Liver (tissue), 9 donors: ENCODE measurements around the gene SHBG. TPM values are rescaled to one million over a fixed set of nuclear protein-coding genes. Genes with fewer than 3 reads are reported as not detected.

Source experiments
- DNase-seq: peaks from one replicate; pipeline ENCODE4 v3.0.0-alpha.2; 2017; ENCODE audit warnings: low spot score
- H3K27ac ChIP-seq, 2 donors: one replicate each; pipeline ENCODE4 v1.7.0; 2013; ENCODE audit warnings: inconsistent platforms in 2 of 2, low read length in 2 of 2, control low read depth in 1 of 2, low read depth in 1 of 2, mild to moderate bottlenecking in 1 of 2
- H3K27me3 ChIP-seq, 4 donors: one replicate each; pipeline versions ENCODE4 v1.6.1 to v1.7.0; 2013; ENCODE audit warnings: low read length in 3 of 4, inconsistent platforms in 1 of 4, mild to moderate bottlenecking in 1 of 4, moderate library complexity in 1 of 4; ENCODE audit not compliant: control insufficient read depth in 4 of 4, insufficient read depth in 4 of 4
- H3K36me3 ChIP-seq, 4 donors: one replicate each; pipeline versions ENCODE4 v1.6.1 to v1.7.0; 2013; ENCODE audit warnings: low read length in 3 of 4, mild to moderate bottlenecking in 3 of 4, low read depth in 1 of 4, moderate library complexity in 1 of 4; ENCODE audit not compliant: control insufficient read depth in 4 of 4, insufficient read depth in 3 of 4
- H3K4me1 ChIP-seq, 4 donors: one replicate each; pipeline versions ENCODE4 v1.6.1 to v1.7.0; 2013; ENCODE audit warnings: low read length in 3 of 4, mild to moderate bottlenecking in 3 of 4, moderate library complexity in 1 of 4; ENCODE audit not compliant: control insufficient read depth in 4 of 4, insufficient read depth in 4 of 4
- H3K4me3 ChIP-seq, 3 donors: one replicate each; pipeline versions ENCODE4 v1.6.1 to v1.7.0; 2013; ENCODE audit warnings: low read length in 3 of 3, control low read depth in 1 of 3, low read depth in 1 of 3, mild to moderate bottlenecking in 1 of 3
- H3K9ac ChIP-seq, 2 donors: one replicate each; pipeline ENCODE4 v1.7.0; 2013; ENCODE audit warnings: low read length in 2 of 2, mild to moderate bottlenecking in 2 of 2, moderate library complexity in 2 of 2, control low read depth in 1 of 2, low read depth in 1 of 2
- H3K9me3 ChIP-seq, 4 donors: one replicate each; pipeline versions ENCODE4 v1.6.1 to v1.7.0; 2013; ENCODE audit warnings: low read length in 3 of 4; ENCODE audit not compliant: control insufficient read depth in 4 of 4
- EGR1 ChIP-seq, 2 donors: IDR thresholded peaks; 2 replicates each; pipeline ENCODE4 v1.6.1; 2016 to 2018; ENCODE audit warnings: antibody characterized with exemption in 2 of 2, low read depth in 2 of 2
- FOXA1 ChIP-seq: IDR thresholded peaks from 2 replicates; pipeline ENCODE4 v1.6.1; 2016; ENCODE audit warnings: antibody characterized with exemption
- FOXA2 ChIP-seq: IDR thresholded peaks from 2 replicates; pipeline ENCODE4 v1.6.1; 2016; ENCODE audit warnings: antibody characterized with exemption
- GABPA ChIP-seq, 2 donors: IDR thresholded peaks in 1 of 2; conservative IDR thresholded peaks in 1 of 2; 2 replicates each; pipeline ENCODE4 v1.6.1; 2016; ENCODE audit warnings: antibody characterized with exemption in 2 of 2, mild to moderate bottlenecking in 1 of 2, moderate library complexity in 1 of 2
- HNF4G ChIP-seq: IDR thresholded peaks from 2 replicates; pipeline ENCODE4 v1.6.1; 2016; ENCODE audit warnings: antibody characterized with exemption
- JUND ChIP-seq, 2 donors: IDR thresholded peaks; 2 replicates each; pipeline ENCODE4 v1.6.1; 2016; ENCODE audit warnings: antibody characterized with exemption in 2 of 2
- MAX ChIP-seq: IDR thresholded peaks from 2 replicates; pipeline ENCODE4 v1.6.1; 2016; ENCODE audit warnings: antibody characterized with exemption
- NR2F2 ChIP-seq: IDR thresholded peaks from 2 replicates; pipeline ENCODE4 v1.6.1; 2016; ENCODE audit warnings: antibody characterized with exemption
- RAD21 ChIP-seq, 2 donors: IDR thresholded peaks; 2 replicates each; pipeline ENCODE4 v1.6.1; 2016; ENCODE audit warnings: antibody characterized with exemption in 2 of 2, mild to moderate bottlenecking in 2 of 2
- REST ChIP-seq: IDR thresholded peaks from 2 replicates; pipeline ENCODE4 v1.6.1; 2016; ENCODE audit warnings: antibody characterized with exemption, mild to moderate bottlenecking
- RXRA ChIP-seq, 2 donors: IDR thresholded peaks; 2 replicates each; pipeline ENCODE4 v1.6.1; 2017 to 2018; ENCODE audit warnings: antibody characterized with exemption in 2 of 2, mild to moderate bottlenecking in 1 of 2
- TAF1 ChIP-seq: conservative IDR thresholded peaks from 2 replicates; pipeline ENCODE4 v1.6.1; 2016; ENCODE audit warnings: antibody characterized with exemption, mild to moderate bottlenecking
- WGBS: extraction: QIAGEN DNeasy Blood & Tissue Kit; methylation state at CpG from one replicate; pipeline ENCODE4 v1.1.7; 2013; 5-methylcytosine and 5-hydroxymethylcytosine counted together
- polyA plus RNA-seq, 2 donors: library from polyadenylated mRNA; stranded (reverse) in 1 of 2; unstranded in 1 of 2; fragments of 200-250 nt in 1 of 2; fragments of >200 nt in 1 of 2; fragmentation: Nextera tagmentation in 1 of 2; extraction: Ambion mirVana in 1 of 2; gene quantifications; one replicate each; pipeline versions ENCODE4 v1.2.1 to v1.2.3, GENCODE V29; 2013 to 2015
- total RNA-seq, 2 donors: library from RNA; depleted of rRNA; stranded (reverse); fragments of >200 nt; gene quantifications; one replicate each; pipeline ENCODE4 v1.2.3, GENCODE V29; 2014
- TF ChIP-seq, protein P1 (sequence below): fragments of 150-350 bp; IDR thresholded peaks from 2 replicates; pipeline ENCODE4 v1.5.1; 2017; ENCODE audit warnings: improper control_type of control experiment, low read depth, low read length; ENCODE audit not compliant: missing input control
- TF ChIP-seq, protein P2 (sequence below): IDR thresholded peaks from 2 replicates; pipeline ENCODE4 v1.6.1; 2016; ENCODE audit warnings: antibody characterized with exemption
- donor health status: healthy.
- donor health status: healthy.
- donor health status: healthy.
- donor health status: healthy.
- donor health status: healthy.

Gene SHBG
- total and polyA plus RNA-seq, 4 donors: 3.5 to 61.6 (median 22.2) TPM

DNA sequence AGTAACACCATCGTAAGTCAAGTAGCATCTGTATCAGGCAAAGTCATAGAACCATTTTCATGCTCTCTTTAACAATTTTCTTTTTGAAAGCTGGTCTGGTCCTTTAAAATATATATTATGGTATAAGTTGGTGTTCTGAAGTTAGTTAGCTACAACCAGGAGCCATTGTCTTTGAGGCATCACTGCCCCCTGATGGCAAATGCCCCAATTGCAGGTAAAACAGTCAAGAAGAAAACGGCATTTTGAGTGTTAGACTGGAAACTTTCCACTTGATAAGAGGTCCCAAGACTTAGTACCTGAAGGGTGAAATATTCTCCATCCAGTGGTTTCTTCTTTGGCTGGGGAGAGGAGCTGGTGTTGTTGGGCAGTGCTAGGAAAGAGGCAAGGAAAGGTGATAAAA is 43.3 kb downstream of the SHBG start:
- peak; percentile 76 for DNase-seq
- no peak overlapping the region for H3K27ac ChIP-seq
- peaks cover 18 to 63% (median 41%) of the 10 kb centered on the region in 4 donors for H3K36me3 ChIP-seq
- H3K4me1 ChIP-seq: no peaks in the 10 kb centered on the region
- WGBS: 97% methylated on average over 2 of the region's 2 CpGs
- H3K27me3 ChIP-seq: no peaks in the 10 kb centered on the region
- peak; percentile 47 for TF ChIP-seq RAD21 (IDR thresholded peaks at IDR 0.05)
- TF ChIP-seq, protein P1, sequence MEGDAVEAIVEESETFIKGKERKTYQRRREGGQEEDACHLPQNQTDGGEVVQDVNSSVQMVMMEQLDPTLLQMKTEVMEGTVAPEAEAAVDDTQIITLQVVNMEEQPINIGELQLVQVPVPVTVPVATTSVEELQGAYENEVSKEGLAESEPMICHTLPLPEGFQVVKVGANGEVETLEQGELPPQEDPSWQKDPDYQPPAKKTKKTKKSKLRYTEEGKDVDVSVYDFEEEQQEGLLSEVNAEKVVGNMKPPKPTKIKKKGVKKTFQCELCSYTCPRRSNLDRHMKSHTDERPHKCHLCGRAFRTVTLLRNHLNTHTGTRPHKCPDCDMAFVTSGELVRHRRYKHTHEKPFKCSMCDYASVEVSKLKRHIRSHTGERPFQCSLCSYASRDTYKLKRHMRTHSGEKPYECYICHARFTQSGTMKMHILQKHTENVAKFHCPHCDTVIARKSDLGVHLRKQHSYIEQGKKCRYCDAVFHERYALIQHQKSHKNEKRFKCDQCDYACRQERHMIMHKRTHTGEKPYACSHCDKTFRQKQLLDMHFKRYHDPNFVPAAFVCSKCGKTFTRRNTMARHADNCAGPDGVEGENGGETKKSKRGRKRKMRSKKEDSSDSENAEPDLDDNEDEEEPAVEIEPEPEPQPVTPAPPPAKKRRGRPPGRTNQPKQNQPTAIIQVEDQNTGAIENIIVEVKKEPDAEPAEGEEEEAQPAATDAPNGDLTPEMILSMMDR: peak; percentile 20
- TF ChIP-seq, protein P2, sequence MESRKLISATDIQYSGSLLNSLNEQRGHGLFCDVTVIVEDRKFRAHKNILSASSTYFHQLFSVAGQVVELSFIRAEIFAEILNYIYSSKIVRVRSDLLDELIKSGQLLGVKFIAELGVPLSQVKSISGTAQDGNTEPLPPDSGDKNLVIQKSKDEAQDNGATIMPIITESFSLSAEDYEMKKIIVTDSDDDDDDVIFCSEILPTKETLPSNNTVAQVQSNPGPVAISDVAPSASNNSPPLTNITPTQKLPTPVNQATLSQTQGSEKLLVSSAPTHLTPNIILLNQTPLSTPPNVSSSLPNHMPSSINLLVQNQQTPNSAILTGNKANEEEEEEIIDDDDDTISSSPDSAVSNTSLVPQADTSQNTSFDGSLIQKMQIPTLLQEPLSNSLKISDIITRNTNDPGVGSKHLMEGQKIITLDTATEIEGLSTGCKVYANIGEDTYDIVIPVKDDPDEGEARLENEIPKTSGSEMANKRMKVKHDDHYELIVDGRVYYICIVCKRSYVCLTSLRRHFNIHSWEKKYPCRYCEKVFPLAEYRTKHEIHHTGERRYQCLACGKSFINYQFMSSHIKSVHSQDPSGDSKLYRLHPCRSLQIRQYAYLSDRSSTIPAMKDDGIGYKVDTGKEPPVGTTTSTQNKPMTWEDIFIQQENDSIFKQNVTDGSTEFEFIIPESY: no peak
- peaks cover 4 to 10% (median 5%) of the 10 kb centered on the region in 4 donors for H3K9me3 ChIP-seq
- no peak overlapping the region for H3K9ac ChIP-seq
- no peak overlapping the region for H3K4me3 ChIP-seq

DNA sequence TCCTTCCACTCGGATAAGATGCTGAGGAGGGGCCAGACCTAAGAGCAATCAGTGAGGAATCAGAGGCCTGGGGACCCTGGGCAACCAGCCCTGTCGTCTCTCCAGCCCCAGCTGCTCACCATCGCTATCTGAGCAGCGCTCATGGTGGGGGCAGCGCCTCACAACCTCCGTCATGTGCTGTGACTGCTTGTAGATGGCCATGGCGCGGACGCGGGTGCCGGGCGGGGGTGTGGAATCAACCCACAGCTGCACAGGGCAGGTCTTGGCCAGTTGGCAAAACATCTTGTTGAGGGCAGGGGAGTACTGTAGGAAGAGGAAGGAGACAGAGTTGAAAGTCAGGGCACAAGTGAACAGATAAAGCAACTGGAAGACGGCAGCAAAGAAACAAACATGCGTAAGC is 45.0 kb downstream of the SHBG start:
- peaks cover 4 to 10% (median 5%) of the 10 kb centered on the region in 4 donors for H3K9me3 ChIP-seq
- H3K27ac ChIP-seq: no peak overlapping the region
- H3K4me1 ChIP-seq: no peaks in the 10 kb centered on the region
- peaks cover 18 to 48% (median 32%) of the 10 kb centered on the region in 4 donors for H3K36me3 ChIP-seq
- 95% methylated on average over 14 of the region's 14 CpGs for WGBS
- no peak overlapping the region for H3K9ac ChIP-seq
- H3K4me3 ChIP-seq: no peak overlapping the region
- H3K27me3 ChIP-seq: no peaks in the 10 kb centered on the region
- DNase-seq: no peak
- no peak for TF ChIP-seq MAX

- H3K9ac ChIP-seq: no peak overlapping the region
- H3K36me3 ChIP-seq: peaks cover 12 to 37% (median 26%) of the 10 kb centered on the region in 4 donors
- no peak for DNase-seq
- no peak for TF ChIP-seq HNF4G
- TF ChIP-seq RXRA (IDR thresholded peaks at IDR 0.05): no peak
- TF ChIP-seq, protein P1: no peak
- no peak for TF ChIP-seq EGR1 (IDR thresholded peaks at IDR 0.05; ENCODE audit: low read depth in 2 of 2)
- TF ChIP-seq FOXA2: no peak
- TF ChIP-seq FOXA1: no peak
- TF ChIP-seq MAX: no peak
- TF ChIP-seq NR2F2: no peak
- TF ChIP-seq GABPA (IDR thresholded peaks at IDR 0.05 in 1 of 2, conservative IDR thresholded peaks at IDR 0.05 in 1 of 2): no peak
- TF ChIP-seq, protein P2: no peak
- no peak for TF ChIP-seq TAF1
- TF ChIP-seq REST: no peak
- no peak for TF ChIP-seq JUND (IDR thresholded peaks at IDR 0.05)
- H3K27ac ChIP-seq: no peak overlapping the region
- WGBS: 91% methylated on average over 5 of the region's 5 CpGs
- H3K4me1 ChIP-seq: no peaks in the 10 kb centered on the region
- H3K27me3 ChIP-seq: no peaks in the 10 kb centered on the region
- no peak overlapping the region for H3K4me3 ChIP-seq
- peaks cover 4 to 10% (median 5%) of the 10 kb centered on the region in 4 donors for H3K9me3 ChIP-seq
Observed at GRCh38 chr17:7676533-7676932, 46.6 kb downstream of the SHBG start.
